ENCODE measurements around the gene BMP8B.

DNA sequence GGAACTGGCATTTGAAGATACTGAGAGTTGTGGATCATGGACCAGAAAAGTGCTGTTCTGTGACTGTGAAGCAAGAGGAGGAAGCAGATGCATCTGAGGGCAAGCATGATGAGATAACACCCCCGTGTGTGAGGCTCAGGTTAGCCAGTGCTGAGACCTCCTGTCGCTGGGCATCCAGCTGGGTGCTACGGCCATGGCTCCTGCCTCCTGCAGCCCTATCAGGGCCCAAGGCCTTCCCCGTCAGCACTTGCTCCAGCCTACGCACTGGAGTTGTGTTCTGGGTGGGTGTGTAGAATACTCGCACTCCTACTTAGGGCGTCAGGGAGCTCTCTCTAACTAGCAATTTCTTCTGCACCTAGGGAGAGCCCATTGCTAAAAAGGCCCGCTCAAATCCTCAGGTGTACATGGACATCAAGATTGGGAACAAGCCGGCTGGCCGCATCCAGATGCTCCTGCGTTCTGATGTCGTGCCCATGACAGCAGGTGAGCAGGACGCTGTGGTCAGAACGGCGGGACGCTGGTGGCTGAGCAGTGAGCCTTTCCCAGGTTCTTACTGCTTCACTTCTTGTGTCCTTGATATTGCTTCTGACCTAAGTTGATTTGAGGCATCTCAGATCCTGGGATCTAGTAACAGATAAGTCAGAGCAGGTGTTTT is 43.5 kb downstream of the BMP8B start:
- TF ChIP-seq, protein P1, sequence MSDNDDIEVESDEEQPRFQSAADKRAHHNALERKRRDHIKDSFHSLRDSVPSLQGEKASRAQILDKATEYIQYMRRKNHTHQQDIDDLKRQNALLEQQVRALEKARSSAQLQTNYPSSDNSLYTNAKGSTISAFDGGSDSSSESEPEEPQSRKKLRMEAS (IDR thresholded peaks at IDR 0.05; ENCODE audit: low read depth, low read length): no peak
- TF ChIP-seq, protein P2, sequence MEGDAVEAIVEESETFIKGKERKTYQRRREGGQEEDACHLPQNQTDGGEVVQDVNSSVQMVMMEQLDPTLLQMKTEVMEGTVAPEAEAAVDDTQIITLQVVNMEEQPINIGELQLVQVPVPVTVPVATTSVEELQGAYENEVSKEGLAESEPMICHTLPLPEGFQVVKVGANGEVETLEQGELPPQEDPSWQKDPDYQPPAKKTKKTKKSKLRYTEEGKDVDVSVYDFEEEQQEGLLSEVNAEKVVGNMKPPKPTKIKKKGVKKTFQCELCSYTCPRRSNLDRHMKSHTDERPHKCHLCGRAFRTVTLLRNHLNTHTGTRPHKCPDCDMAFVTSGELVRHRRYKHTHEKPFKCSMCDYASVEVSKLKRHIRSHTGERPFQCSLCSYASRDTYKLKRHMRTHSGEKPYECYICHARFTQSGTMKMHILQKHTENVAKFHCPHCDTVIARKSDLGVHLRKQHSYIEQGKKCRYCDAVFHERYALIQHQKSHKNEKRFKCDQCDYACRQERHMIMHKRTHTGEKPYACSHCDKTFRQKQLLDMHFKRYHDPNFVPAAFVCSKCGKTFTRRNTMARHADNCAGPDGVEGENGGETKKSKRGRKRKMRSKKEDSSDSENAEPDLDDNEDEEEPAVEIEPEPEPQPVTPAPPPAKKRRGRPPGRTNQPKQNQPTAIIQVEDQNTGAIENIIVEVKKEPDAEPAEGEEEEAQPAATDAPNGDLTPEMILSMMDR (IDR thresholded peaks at IDR 0.05; ENCODE audit: low read depth, low read length): no peak
- TF ChIP-seq MYC (IDR thresholded peaks at IDR 0.05; ENCODE audit: low read depth, low read length) (no peak), POLR2A (IDR thresholded peaks at IDR 0.05; ENCODE audit: extremely low read depth, insufficient read length) (no peak)
